HCEC 1CT (cell line): ENCODE results near the gene HSPA5.

Experiments used
- DNase-seq: peaks from one replicate; pipeline ENCODE4 v3.0.0-alpha.2; 2017

HSPA5 gene

GRCh38 chr9:125189361-125190289 lies 51.5 kb downstream of the HSPA5 start, which contains the start of gene PPP6C:
Gene PPP6C, minus strand, starts transcription at chr9:125189803. Its CDS starts 85 bp downstream, at chr9:125189718.
- peak; percentile 98 for DNase-seq

GRCh38 chr9:125189011-125189360 lies 52.2 kb downstream of the HSPA5 start:
- no peak for DNase-seq
